Naive B cell (primary cell): ENCODE measurements around the gene CYP2W1. TPM values are rescaled to one million over a fixed set of nuclear protein-coding genes. Genes with fewer than 3 reads are reported as not detected.
"Not testable (repeated sequence)": the region's sequence is repeated elsewhere in the genome, so short reads cannot be mapped to it uniquely, and the experiment has no call there.

Source experiments
- ATAC-seq, 2 donors: fragments of 150-1000 bp; cut with Tn5 transposase; 2 replicates each; pipeline ENCODE4 v1.10.0; 2021; ENCODE audit warnings: low read depth in 2 of 2, mild to moderate bottlenecking in 2 of 2, moderate library complexity in 2 of 2
- DNase-seq: peaks from one replicate; pipeline ENCODE4 v3.0.0; 2022
- H3K27ac Mint-ChIP-seq, 6 donors: one replicate each; pipeline ENCODE4 v1.8.0; 2020 to 2022; ENCODE audit warnings: mild to moderate bottlenecking in 6 of 6, mixed read lengths in 6 of 6, moderate library complexity in 5 of 6, inconsistent platforms in 2 of 6
- H3K27me3 Mint-ChIP-seq, 3 donors: one replicate each; pipeline ENCODE4 v1.8.0; 2021 to 2022; ENCODE audit warnings: mixed read lengths in 3 of 3, mild to moderate bottlenecking in 1 of 3
- H3K36me3 Mint-ChIP-seq, 2 donors: one replicate each; pipeline ENCODE4 v1.8.0; 2020 to 2022; ENCODE audit warnings: mixed read lengths in 2 of 2, inconsistent platforms in 1 of 2, mild to moderate bottlenecking in 1 of 2
- H3K4me1 Mint-ChIP-seq, 3 donors: one replicate each; pipeline ENCODE4 v1.8.0; 2020 to 2022; ENCODE audit warnings: mixed read lengths in 3 of 3, inconsistent platforms in 1 of 3, mild to moderate bottlenecking in 1 of 3, moderate library complexity in 1 of 3
- H3K4me3 Mint-ChIP-seq, 8 donors: one replicate each; pipeline ENCODE4 v1.8.0; 2020 to 2022; ENCODE audit warnings: mild to moderate bottlenecking in 8 of 8, mixed read lengths in 8 of 8, moderate library complexity in 8 of 8, inconsistent platforms in 2 of 8
- H3K9me3 Mint-ChIP-seq, 7 donors: one replicate each; pipeline ENCODE4 v1.8.0; 2020 to 2022; ENCODE audit warnings: mixed read lengths in 7 of 7, mild to moderate bottlenecking in 5 of 7, inconsistent platforms in 2 of 7, moderate library complexity in 1 of 7
- polyA plus RNA-seq, 6 donors: library from polyadenylated mRNA; unstranded; fragments of 300-500 nt; fragmentation: Illumina TruSeq; gene quantifications; one replicate each; pipeline ENCODE4 v1.2.3, GENCODE V29; 2021; ENCODE audit warnings: low read depth in 6 of 6

CYP2W1 gene, protein sequence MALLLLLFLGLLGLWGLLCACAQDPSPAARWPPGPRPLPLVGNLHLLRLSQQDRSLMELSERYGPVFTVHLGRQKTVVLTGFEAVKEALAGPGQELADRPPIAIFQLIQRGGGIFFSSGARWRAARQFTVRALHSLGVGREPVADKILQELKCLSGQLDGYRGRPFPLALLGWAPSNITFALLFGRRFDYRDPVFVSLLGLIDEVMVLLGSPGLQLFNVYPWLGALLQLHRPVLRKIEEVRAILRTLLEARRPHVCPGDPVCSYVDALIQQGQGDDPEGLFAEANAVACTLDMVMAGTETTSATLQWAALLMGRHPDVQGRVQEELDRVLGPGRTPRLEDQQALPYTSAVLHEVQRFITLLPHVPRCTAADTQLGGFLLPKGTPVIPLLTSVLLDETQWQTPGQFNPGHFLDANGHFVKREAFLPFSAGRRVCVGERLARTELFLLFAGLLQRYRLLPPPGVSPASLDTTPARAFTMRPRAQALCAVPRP
- polyA plus RNA-seq, result not detected

DNA sequence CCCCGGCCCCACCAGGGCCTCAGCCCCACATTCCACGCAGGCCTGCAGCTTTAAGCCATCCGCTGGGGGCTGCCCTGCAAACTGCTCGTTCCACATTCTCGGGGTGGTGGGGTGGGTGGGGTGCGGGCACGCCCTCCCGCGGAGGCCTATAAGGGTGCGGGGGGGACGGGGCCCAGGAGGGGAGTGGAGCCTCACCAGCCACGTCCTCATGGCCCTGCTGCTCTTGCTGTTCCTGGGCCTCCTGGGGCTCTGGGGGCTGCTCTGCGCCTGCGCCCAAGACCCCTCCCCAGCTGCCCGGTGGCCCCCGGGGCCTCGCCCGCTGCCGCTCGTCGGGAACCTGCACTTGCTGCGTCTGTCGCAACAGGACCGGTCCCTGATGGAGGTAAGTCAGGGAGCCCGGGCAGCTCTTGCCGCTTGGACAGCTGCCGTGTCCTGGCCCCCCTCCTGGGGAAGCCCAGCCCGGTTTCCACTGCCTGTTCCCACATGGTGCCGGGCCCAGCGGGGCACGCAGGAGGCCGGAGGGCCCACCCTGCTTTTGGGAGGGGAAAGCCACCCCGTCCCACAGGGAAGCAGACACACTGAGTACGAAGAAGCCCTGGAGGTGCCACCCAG is at the start of gene CYP2W1:
TSS of gene CYP2W1 (plus strand) at position 178 of the 612 bp plus-strand sequence. CDS start at position 209, 31 bp downstream.
- peak within 1 kb of the TSS in 1 of 6 donors; percentile 29 for H3K27ac Mint-ChIP-seq
- H3K9me3 Mint-ChIP-seq, result no peaks in the 10 kb centered on the region
- no peak for DNase-seq
- no peaks in the 10 kb centered on the region for H3K36me3 Mint-ChIP-seq
- H3K27me3 Mint-ChIP-seq, result peaks cover 0 to 25% (median 13%) of the 10 kb centered on the region in 3 donors
- no peak within 1 kb of the TSS for H3K4me3 Mint-ChIP-seq
- no peaks in the 10 kb centered on the region for H3K4me1 Mint-ChIP-seq
- ATAC-seq, result no peak

DNA sequence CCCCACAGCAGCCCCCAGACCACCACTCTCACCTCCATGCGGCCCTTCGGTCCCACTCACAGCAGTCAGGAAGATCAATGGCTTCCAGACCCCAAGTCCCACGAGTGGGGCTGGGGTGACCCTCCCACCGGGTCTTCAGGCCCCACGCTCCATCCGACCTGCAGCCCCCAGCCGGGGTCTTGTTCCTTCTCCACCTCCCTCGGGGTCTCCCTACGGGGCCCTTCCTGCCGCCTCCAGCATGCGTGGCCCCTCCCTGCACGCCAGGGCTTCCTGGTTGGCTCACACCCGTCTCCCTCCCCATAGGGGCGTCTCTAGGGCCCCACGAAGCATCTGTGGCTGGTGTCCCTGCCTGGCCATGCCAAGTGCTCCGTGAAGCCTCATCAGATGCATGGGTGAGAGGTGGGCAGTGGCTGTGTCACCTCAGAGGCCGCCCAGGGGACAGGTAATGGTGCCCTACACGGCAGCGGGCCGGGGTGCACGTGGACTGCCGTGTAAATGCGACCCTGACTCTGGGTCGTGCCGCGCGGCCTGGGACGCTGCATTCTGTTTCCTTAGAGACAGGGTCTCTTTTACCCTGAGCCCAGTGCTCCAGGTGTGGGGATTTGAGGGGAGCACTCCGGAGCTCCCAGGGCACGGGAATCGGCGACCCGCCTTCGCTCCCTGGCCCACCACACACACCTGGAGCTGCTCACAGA is 48.4 kb upstream of the CYP2W1 start:
- ATAC-seq, result no peak
- peaks cover 0 to 1% (median 0%) of the 10 kb centered on the region in 7 donors for H3K9me3 Mint-ChIP-seq
- no peak overlapping the region for H3K27ac Mint-ChIP-seq
- no peak for DNase-seq
- H3K27me3 Mint-ChIP-seq, result no peaks in the 10 kb centered on the region
- H3K4me1 Mint-ChIP-seq, result peaks cover 0 to 5% (median 0%) of the 10 kb centered on the region in 3 donors
- H3K36me3 Mint-ChIP-seq, result no peaks in the 10 kb centered on the region
- no peak overlapping the region for H3K4me3 Mint-ChIP-seq

DNA sequence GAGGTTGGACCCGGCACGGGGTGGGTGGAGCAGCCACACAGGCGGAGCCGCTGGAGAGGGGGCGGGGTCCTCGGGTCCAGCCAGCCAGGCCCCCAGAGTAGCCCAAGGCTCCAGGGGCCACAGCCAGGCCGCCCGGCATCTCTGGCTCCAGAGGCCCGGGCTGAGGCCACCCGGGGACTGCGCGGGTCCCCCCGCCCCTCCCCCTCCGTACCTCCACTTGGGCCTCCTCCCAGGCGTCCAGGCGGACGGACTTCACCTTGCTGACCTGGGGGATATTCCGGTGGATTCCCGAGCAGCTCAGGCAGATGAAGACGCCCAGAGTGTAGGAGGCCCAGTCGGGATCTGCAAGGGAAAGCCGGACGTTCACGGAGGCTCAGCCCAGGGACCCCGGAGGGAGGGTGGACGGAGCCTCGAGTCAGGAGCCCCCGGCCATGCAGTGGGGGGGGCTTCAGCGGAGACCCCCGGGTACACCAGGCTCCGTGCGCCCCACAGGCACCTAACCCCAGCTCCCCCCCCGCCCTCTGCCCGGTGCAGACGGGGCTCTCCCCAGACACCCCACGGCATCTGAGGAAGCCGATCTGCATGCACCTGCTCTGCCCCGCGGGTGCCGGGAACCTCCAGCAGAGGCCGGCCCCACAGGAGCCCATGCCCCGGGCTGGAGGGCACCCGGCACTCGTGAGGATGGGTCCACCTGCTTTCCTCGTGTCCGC is 47.7 kb upstream of the CYP2W1 start:
- peaks cover 0 to 5% (median 0%) of the 10 kb centered on the region in 3 donors for H3K4me1 Mint-ChIP-seq
- no peak for ATAC-seq
- H3K27ac Mint-ChIP-seq, result no peak overlapping the region
- DNase-seq, result no peak
- H3K27me3 Mint-ChIP-seq, result no peaks in the 10 kb centered on the region
- H3K36me3 Mint-ChIP-seq, result no peaks in the 10 kb centered on the region
- peaks cover 0 to 7% (median 4%) of the 10 kb centered on the region in 7 donors for H3K9me3 Mint-ChIP-seq
- no peak overlapping the region for H3K4me3 Mint-ChIP-seq

DNA sequence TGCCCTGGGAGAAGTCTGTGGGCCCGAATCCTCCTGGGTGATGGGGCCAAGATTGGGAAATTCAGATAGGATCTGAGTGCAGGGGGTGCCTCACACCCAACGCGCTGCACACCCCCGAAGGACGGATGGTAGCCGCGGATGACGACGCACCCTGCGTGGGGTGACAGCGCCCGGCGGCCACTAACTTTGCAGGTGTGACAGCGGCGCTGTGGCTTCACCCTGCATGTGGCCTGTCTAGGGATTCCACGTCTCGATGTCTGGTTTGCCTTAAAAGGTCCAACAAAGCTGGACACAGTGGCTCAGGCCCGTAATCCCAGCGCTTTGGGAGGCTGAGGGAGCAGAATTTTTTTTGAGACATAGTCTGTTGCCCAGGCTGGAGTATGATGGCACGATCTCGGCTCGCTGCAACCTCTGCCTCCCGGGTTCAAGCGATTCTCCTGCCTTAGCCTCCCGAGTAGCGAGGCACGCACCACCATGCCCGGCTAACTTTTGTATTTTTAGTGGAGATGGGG is 47.1 kb upstream of the CYP2W1 start:
- Mint-ChIP-seq H3K27me3 (peaks cover 2 to 3% (median 2%) of the 10 kb centered on the region in 3 donors), H3K27ac (peak overlapping the region in 1 of 6 donors; percentile 12), H3K9me3 (peaks cover 0 to 12% (median 9%) of the 10 kb centered on the region in 7 donors), H3K4me1 (peaks cover 0 to 6% (median 5%) of the 10 kb centered on the region in 3 donors), H3K36me3 (no peaks in the 10 kb centered on the region), H3K4me3 (no peak overlapping the region)
- no peak for ATAC-seq
- no peak for DNase-seq

DNA sequence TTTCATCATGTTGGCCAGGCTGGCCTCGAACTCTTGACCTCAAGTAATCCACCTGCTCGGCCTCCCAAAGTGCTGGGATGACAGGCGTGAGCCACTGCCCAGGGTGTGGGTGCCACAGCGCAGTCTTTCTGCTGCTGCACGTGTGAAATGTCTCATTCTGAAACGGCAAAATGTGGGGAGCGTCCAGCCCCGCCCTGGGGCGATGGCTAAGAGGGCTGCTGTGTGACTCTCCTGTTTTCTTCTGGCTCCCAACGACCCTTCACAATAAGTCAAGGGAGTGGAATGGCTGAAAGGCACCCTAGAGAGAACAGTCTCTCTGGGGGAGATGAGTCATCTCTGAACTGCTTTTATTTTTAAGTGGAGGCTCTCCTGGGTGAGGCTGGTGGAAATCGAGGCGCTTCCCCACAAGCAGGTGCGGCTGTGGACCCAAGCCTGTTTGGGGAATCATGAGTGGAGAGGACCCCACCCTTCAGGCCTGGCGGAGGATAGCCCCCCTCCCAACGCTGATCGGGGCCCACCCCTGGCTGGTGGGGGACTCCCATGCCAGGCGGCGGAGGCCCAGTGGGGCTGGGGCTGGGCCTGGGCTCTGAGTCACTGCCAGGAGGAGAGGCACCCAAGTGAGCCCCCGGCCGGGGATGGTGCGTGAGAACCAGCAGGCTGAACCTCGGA is 46.5 kb upstream of the CYP2W1 start:
- DNase-seq, result no peak

DNA sequence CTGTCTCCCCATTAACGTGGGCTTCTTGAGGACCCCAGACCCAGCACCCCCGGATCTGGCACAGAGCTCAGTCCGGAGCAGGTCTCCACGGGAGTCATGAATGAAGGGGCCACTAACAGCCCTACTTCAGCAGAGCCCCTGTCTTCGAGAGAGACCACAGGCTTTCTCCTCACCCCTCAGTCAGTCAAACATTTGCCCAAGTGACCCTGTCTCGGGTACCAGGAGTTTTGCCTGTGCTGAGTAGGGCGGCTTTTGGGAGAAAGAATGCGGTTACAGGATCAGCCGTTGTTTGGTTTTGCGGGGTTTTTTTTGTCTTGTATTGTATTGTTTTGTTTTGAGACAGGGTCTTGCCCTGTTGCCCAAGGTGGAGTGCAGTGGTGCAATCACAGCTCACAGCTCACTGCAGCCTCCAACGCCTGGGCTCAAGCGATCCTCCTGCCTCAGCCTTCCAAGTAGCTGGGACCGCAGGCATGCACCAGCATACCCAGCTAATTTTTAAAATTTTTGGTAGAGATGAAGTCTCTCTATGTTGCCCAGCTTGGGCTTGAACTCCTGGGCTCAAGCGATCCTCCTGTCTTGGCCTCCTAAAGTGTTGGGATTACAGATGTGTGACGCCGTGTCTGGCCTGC is 45.0 kb upstream of the CYP2W1 start:
- H3K4me1 Mint-ChIP-seq, result peaks cover 6 to 8% (median 8%) of the 10 kb centered on the region in 3 donors
- DNase-seq (no peak), ATAC-seq (no peak)
- peaks cover 6 to 17% (median 12%) of the 10 kb centered on the region in 3 donors for H3K27me3 Mint-ChIP-seq
- peaks cover 0 to 16% (median 10%) of the 10 kb centered on the region in 7 donors for H3K9me3 Mint-ChIP-seq
- H3K36me3 Mint-ChIP-seq, result no peaks in the 10 kb centered on the region
- peak overlapping the region in 1 of 6 donors; percentile 71 for H3K27ac Mint-ChIP-seq
- peak overlapping the region in 1 of 8 donors; percentile 9 for H3K4me3 Mint-ChIP-seq

More for the DNA sequence above, 46.5 kb upstream of the CYP2W1 start:
- Mint-ChIP-seq H3K36me3 (no peaks in the 10 kb centered on the region), H3K4me1 (peaks cover 0 to 8% (median 8%) of the 10 kb centered on the region in 3 donors), H3K27me3 (peaks cover 6 to 8% (median 6%) of the 10 kb centered on the region in 3 donors), H3K9me3 (peaks cover 0 to 12% (median 10%) of the 10 kb centered on the region in 7 donors), H3K27ac (peak overlapping the region in 1 of 6 donors; percentile 12), H3K4me3 (no peak overlapping the region)
- ATAC-seq, result no peak

DNA sequence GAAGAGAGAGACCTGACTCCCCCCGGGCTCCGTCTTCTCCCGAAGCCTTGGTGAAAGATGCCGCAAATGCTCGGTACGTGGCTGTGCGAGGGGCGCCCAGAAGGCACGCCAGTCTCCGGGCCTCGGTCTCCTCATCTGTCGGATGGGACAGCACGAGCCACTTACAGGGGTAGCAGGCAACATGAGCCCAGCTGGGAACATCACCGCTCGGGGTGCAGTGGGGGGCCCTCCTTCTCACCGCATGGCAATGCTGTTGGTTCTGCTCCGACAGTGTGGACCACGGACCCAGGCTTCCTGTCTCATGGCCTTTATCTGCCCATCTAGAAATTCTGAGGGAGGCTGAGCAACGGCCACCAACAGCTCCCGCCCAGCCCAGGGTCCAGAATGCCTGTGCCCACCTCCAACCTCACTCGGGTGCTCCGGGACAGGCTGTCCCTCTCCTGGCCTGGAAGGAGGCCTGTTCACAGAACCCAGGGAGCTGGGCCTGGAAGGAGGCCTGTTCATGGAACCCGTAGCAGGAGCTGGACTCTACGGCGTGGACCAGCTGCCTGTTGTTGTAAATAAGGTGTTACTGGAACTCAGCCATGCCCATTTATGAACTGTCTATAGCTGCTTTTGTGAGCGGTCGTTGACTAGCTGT is 44.3 kb upstream of the CYP2W1 start:
- no peak for DNase-seq
- Mint-ChIP-seq H3K27ac (no peak overlapping the region), H3K27me3 (peaks cover 6 to 17% (median 12%) of the 10 kb centered on the region in 3 donors), H3K9me3 (peaks cover 0 to 16% (median 10%) of the 10 kb centered on the region in 7 donors), H3K4me1 (peaks cover 6 to 8% (median 8%) of the 10 kb centered on the region in 3 donors), H3K4me3 (no peak overlapping the region), H3K36me3 (no peaks in the 10 kb centered on the region)
- ATAC-seq, result no peak

DNA sequence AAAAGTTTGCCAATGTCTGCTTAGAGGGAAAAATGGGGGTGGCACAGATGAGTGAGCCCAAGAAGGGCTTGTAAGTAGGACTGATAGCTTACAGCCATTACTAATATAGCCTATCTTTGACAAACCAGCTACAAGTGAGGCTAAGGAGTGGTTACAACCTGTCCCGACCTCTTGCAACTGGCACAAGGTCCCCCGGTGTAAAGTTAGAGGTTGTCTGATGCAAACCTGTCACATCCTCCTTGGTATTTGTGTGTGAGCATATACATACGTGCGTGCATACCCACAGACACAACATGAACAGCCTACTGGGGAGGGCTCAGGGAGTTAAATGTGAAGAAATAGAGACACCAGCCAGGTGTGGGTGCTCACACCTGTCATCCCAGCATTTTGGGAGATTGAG is 43.1 kb upstream of the CYP2W1 start:
- ATAC-seq (no peak), DNase-seq (no peak)
- no peak overlapping the region for H3K4me3 Mint-ChIP-seq
- H3K27me3 Mint-ChIP-seq, result peaks cover 6 to 17% (median 12%) of the 10 kb centered on the region in 3 donors
- no peaks in the 10 kb centered on the region for H3K36me3 Mint-ChIP-seq
- H3K27ac Mint-ChIP-seq, result no peak overlapping the region
- H3K4me1 Mint-ChIP-seq, result peaks cover 6 to 8% (median 8%) of the 10 kb centered on the region in 3 donors
- H3K9me3 Mint-ChIP-seq, result peaks cover 0 to 16% (median 10%) of the 10 kb centered on the region in 7 donors

DNA sequence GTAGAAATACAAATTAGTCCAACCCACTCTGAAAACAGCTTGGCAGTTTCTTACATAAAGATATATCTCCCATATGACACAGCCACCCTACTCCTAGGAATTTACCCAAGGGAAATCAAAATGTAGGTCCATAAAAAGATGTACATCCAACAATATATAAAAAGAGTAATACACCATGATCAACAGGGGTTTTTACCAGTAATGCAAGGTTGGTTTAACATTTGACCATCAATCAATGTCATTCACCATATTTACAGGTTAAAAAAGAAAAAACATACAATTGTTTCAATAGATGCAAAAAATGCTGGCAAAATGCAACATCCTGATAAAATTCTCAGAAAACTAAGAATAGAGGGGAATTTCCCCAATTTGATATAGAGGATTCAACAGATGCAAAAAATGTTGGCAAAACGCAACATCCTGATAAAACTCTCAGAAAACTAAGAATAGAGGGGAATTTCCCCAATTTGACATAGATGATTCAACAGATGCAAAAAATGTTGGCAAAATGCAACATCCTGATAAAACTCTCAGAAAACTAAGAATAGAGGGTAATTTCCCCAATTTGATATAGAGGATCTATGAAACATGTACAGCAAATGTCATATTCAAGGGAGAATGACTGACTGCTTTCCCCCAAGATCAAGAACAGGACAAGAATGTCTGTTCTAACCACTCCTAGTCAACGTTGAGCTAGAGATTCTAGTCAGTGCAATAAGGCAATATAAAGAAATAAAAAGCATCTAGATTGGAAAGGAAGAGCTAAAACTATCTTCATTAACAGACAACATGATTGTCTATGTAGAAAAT is 42.2 kb upstream of the CYP2W1 start:
- H3K27ac Mint-ChIP-seq, result no peak overlapping the region

DNA sequence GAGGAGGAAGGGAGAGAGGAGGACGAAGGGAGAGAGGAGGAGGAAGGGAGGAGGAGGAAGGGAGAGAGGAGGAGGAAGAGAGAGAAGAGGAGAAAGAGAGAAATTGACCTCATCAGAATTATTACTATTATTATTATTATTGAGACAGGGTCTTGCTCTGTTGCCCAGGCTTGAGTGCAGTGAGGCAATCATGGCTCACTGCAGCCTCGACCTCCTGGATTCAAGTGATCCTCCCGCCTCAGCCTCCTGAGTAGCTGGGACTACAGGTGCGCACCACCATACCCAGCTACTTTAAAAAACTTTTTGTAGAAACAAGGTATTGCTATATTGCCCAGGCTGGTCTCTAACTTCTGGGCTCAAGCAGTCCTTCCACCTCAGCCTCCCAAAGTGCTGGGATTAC is 39.2 kb upstream of the CYP2W1 start:
- peaks cover 0 to 16% (median 10%) of the 10 kb centered on the region in 7 donors for H3K9me3 Mint-ChIP-seq
- not testable (repeated sequence) for H3K4me3 Mint-ChIP-seq, DNase-seq, ATAC-seq, H3K27ac Mint-ChIP-seq, H3K36me3 Mint-ChIP-seq
- peaks cover 3 to 10% (median 8%) of the 10 kb centered on the region in 3 donors for H3K4me1 Mint-ChIP-seq
- H3K27me3 Mint-ChIP-seq, result peaks cover 6 to 20% (median 12%) of the 10 kb centered on the region in 3 donors

More for the DNA sequence above, 42.2 kb upstream of the CYP2W1 start:
- ATAC-seq (no peak), DNase-seq (no peak)
- no peaks in the 10 kb centered on the region for H3K36me3 Mint-ChIP-seq
- H3K4me1 Mint-ChIP-seq, result peaks cover 6 to 8% (median 8%) of the 10 kb centered on the region in 3 donors
- H3K4me3 Mint-ChIP-seq, result no peak overlapping the region
- H3K9me3 Mint-ChIP-seq, result peaks cover 0 to 16% (median 10%) of the 10 kb centered on the region in 7 donors
- peaks cover 6 to 17% (median 12%) of the 10 kb centered on the region in 3 donors for H3K27me3 Mint-ChIP-seq

DNA sequence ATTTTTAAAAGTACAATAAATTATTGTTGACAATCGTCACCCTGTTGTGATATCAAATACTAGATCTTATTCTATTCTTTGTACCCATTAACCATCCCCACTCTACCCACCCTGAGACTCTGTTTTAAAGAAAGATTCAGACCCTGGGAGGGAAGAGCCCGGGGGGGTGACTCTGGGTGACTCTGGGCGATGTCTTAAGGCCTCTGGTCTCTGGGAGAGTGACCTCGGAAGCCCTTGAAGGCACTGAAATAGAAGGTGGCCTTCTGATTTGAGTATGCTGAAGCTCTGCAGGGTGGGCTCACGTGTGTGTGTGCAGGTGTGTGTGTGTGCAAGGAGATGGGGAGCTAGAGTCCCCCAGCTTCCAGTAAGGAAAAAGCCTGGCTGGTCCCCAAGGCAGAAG is 38.2 kb upstream of the CYP2W1 start:
- Mint-ChIP-seq H3K36me3 (no peaks in the 10 kb centered on the region), H3K4me3 (no peak overlapping the region), H3K4me1 (peaks cover 3 to 13% (median 8%) of the 10 kb centered on the region in 3 donors), H3K27ac (no peak overlapping the region), H3K27me3 (peaks cover 6 to 25% (median 12%) of the 10 kb centered on the region in 3 donors), H3K9me3 (peaks cover 0 to 16% (median 9%) of the 10 kb centered on the region in 7 donors)
- ATAC-seq, result no peak
- no peak for DNase-seq
